SH-SY5Y (cell line): ENCODE measurements around the gene WNK2.

Experiments
- GATA2 ChIP-seq: IDR thresholded peaks from 2 replicates; pipeline ENCODE4 v1.6.1; 2011; ENCODE audit warnings: mild to moderate bottlenecking, low read depth, low read length
- GATA3 ChIP-seq: IDR thresholded peaks from 2 replicates; pipeline ENCODE4 v1.6.1; 2011; ENCODE audit warnings: low read depth, mild to moderate bottlenecking, low read length, moderate library complexity

DNA sequence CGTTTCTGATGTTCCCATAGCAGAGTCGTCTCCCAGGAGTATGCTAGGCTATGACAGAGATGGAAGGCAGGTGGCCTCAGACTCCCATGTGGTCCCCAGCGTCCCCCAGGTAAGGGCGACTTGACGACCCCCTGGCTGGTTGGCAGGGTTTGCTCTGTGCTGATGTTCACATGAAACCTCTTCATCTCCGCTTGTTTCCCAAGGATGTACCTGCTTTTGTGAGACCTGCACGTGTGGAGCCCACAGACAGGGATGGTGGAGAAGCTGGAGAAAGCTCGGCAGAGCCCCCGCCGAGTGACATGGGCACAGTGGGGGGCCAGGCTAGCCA is 108.3 kb downstream of the WNK2 start:
- no peak for TF ChIP-seq GATA3
- TF ChIP-seq GATA2 = no peak
